ENCODE results near the gene CUBN. TPM values are rescaled to one million over a fixed set of nuclear protein-coding genes. Genes with fewer than 3 reads are reported as not detected.

Gene CUBN
- total and polyA plus RNA-seq, 9 of the 15 experiments (the other 6 are each of a cell fraction or from before 2014, with no cell fraction given), result 0.04 to 0.33 (median 0.09) TPM

DNA sequence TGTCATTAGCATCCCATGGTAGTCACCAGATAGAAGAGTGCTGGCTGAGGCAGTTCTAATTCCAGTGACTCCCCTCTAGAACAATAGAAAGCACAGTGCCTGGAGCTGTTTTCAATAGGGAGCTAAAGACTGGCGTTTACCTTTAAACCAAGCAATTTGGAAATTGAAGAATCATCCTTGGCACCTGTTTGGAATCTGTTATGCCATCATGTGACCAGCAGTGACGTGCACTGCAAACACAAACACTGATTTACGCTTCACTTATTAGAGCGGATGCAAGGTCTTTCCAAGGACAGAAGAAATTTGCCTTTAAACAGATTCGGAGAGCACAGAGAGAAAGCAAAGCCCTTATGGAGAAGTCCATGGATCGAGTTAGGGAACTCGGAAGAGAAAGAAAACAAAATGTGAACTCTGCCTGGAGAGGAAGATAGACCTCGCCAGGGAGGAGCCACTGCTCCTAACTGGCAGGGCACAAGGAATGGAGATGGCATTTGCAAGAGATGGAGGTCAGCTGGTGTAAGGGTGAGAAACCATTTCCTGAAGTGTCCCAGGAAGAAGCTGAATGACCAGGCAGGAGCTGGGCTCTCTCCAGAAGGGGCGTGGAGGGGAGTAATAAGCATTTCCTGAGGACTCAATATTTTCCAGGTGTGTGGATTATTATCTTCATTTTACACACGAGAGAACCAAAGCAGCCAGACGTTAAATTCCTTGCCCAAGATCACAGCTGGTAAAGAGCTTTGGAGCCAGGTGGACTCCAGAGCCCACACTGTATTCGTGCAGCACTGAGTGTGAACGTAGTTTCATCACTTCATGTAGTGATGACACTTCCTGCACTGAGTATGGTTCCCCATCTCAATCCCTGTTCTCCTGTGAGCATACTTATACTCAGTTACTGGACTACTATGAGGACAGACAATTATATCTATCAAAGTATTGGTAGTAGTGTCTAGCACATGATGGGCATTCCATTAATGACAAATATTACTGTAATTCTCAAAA is 97.7 kb downstream of the CUBN start:
- WGBS (ENCODE audit: insufficient coverage, low coverage, missing lambda C conversion rate), result 66% methylated on average over 13 of the region's 13 CpGs
- H3K4me1 ChIP-seq (replicated peaks in 1 of 2; ENCODE audit: control insufficient read depth in 2 of 2, insufficient read depth in 2 of 2, low read length in 2 of 2), result peaks cover 4 to 11% of the 10 kb centered on the region in 2 experiments; a peak in 4 of 5 replicates
- FAIRE-seq, result no peak

More for the DNA sequence above, 97.7 kb downstream of the CUBN start:
- no peak overlapping the region for H3K4me2 ChIP-seq (ENCODE audit: insufficient read depth, low read length)
- no peaks in the 10 kb centered on the region for H4K20me1 ChIP-seq (replicated peaks; ENCODE audit: control insufficient read depth, insufficient read depth, low read length)
- no peak overlapping the region for H3K4me3 ChIP-seq
- intact Hi-C loops (cut with micrococcal nuclease) (no loop called here), in situ Hi-C loops (cut with MboI) (no loop called here)
- no TSS peak for BruUV-seq (replicated peaks)
- H3K9ac ChIP-seq (ENCODE audit: insufficient read depth in 1 of 2, low read depth in 2 of 2, low read length in 2 of 2), result no peak overlapping the region
- H3K9me1 ChIP-seq (ENCODE audit: control insufficient read depth, insufficient read depth, low read length), result no peaks in the 10 kb centered on the region
- H3K36me3 ChIP-seq (ENCODE audit: control insufficient read depth, insufficient read depth, low read length), result no peaks in the 10 kb centered on the region
- TF ChIP-seq CXXC5 (CRISPR knock-in tag; IDR thresholded peaks at IDR 0.05), result 0 out of 2 replicates have a peak, but pooled peaks have one; percentile 10
- TF ChIP-seq, protein P1, sequence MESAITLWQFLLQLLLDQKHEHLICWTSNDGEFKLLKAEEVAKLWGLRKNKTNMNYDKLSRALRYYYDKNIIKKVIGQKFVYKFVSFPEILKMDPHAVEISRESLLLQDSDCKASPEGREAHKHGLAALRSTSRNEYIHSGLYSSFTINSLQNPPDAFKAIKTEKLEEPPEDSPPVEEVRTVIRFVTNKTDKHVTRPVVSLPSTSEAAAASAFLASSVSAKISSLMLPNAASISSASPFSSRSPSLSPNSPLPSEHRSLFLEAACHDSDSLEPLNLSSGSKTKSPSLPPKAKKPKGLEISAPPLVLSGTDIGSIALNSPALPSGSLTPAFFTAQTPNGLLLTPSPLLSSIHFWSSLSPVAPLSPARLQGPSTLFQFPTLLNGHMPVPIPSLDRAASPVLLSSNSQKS (CRISPR knock-in tag; IDR thresholded peaks at IDR 0.05), result no peak
- TF ChIP-seq COPS2 (conservative IDR thresholded peaks at IDR 0.05), result no peak
- CTCF ChIA-PET (ENCODE audit: low intra/inter-chr PET ratio), result no interaction called here
- no peak for DNase-seq (ENCODE audit: extremely low read depth in 1 of 4, low spot score in 3 of 4)
- no peaks in the 10 kb centered on the region for H3K9me3 ChIP-seq (replicated peaks; ENCODE audit: control insufficient read depth, insufficient read depth, low read depth, low read length)
- H3K79me2 ChIP-seq (ENCODE audit: control insufficient read depth, insufficient read depth, low read length), result no peaks in the 10 kb centered on the region
- ATAC-seq, result no peak
- POLR2A ChIA-PET, result no interaction called here
- no peak overlapping the region for H2AFZ ChIP-seq (ENCODE audit: low read depth, low read length)
- no peaks in the 10 kb centered on the region for H3K27me3 ChIP-seq (ENCODE audit: control insufficient read depth in 2 of 2, insufficient read depth in 2 of 2, low read length in 2 of 2)
- no peak overlapping the region for H3K27ac ChIP-seq (ENCODE audit: extremely low read depth, low read depth, low read length)

All from K562 (cell line).